Liver (tissue), 9 donors: Measurements from ENCODE around the gene GAS2. TPM values are rescaled to one million over a fixed set of nuclear protein-coding genes. Genes with fewer than 3 reads are reported as not detected.

Experiments
- DNase-seq: peaks from one replicate; pipeline ENCODE4 v3.0.0-alpha.2; 2017; ENCODE audit warnings: low spot score
- H3K27ac ChIP-seq, 2 donors: one replicate each; pipeline ENCODE4 v1.7.0; 2013; ENCODE audit warnings: inconsistent platforms in 2 of 2, low read length in 2 of 2, control low read depth in 1 of 2, low read depth in 1 of 2, mild to moderate bottlenecking in 1 of 2
- H3K27me3 ChIP-seq, 4 donors: one replicate each; pipeline versions ENCODE4 v1.6.1 to v1.7.0; 2013; ENCODE audit warnings: low read length in 3 of 4, inconsistent platforms in 1 of 4, mild to moderate bottlenecking in 1 of 4, moderate library complexity in 1 of 4; ENCODE audit not compliant: control insufficient read depth in 4 of 4, insufficient read depth in 4 of 4
- H3K36me3 ChIP-seq, 4 donors: one replicate each; pipeline versions ENCODE4 v1.6.1 to v1.7.0; 2013; ENCODE audit warnings: low read length in 3 of 4, mild to moderate bottlenecking in 3 of 4, low read depth in 1 of 4, moderate library complexity in 1 of 4; ENCODE audit not compliant: control insufficient read depth in 4 of 4, insufficient read depth in 3 of 4
- H3K4me1 ChIP-seq, 4 donors: one replicate each; pipeline versions ENCODE4 v1.6.1 to v1.7.0; 2013; ENCODE audit warnings: low read length in 3 of 4, mild to moderate bottlenecking in 3 of 4, moderate library complexity in 1 of 4; ENCODE audit not compliant: control insufficient read depth in 4 of 4, insufficient read depth in 4 of 4
- H3K4me3 ChIP-seq, 3 donors: one replicate each; pipeline versions ENCODE4 v1.6.1 to v1.7.0; 2013; ENCODE audit warnings: low read length in 3 of 3, control low read depth in 1 of 3, low read depth in 1 of 3, mild to moderate bottlenecking in 1 of 3
- H3K9ac ChIP-seq, 2 donors: one replicate each; pipeline ENCODE4 v1.7.0; 2013; ENCODE audit warnings: low read length in 2 of 2, mild to moderate bottlenecking in 2 of 2, moderate library complexity in 2 of 2, control low read depth in 1 of 2, low read depth in 1 of 2
- H3K9me3 ChIP-seq, 4 donors: one replicate each; pipeline versions ENCODE4 v1.6.1 to v1.7.0; 2013; ENCODE audit warnings: low read length in 3 of 4; ENCODE audit not compliant: control insufficient read depth in 4 of 4
- EGR1 ChIP-seq, 2 donors: IDR thresholded peaks; 2 replicates each; pipeline ENCODE4 v1.6.1; 2016 to 2018; ENCODE audit warnings: antibody characterized with exemption in 2 of 2, low read depth in 2 of 2
- FOXA1 ChIP-seq: IDR thresholded peaks from 2 replicates; pipeline ENCODE4 v1.6.1; 2016; ENCODE audit warnings: antibody characterized with exemption
- FOXA2 ChIP-seq: IDR thresholded peaks from 2 replicates; pipeline ENCODE4 v1.6.1; 2016; ENCODE audit warnings: antibody characterized with exemption
- HNF4A ChIP-seq, 2 donors: conservative IDR thresholded peaks; 2 replicates each; pipeline ENCODE4 v1.6.1; 2016; ENCODE audit warnings: antibody characterized with exemption in 2 of 2, mild to moderate bottlenecking in 2 of 2
- HNF4G ChIP-seq: IDR thresholded peaks from 2 replicates; pipeline ENCODE4 v1.6.1; 2016; ENCODE audit warnings: antibody characterized with exemption
- JUND ChIP-seq, 2 donors: IDR thresholded peaks; 2 replicates each; pipeline ENCODE4 v1.6.1; 2016; ENCODE audit warnings: antibody characterized with exemption in 2 of 2
- RAD21 ChIP-seq, 2 donors: IDR thresholded peaks; 2 replicates each; pipeline ENCODE4 v1.6.1; 2016; ENCODE audit warnings: antibody characterized with exemption in 2 of 2, mild to moderate bottlenecking in 2 of 2
- RXRA ChIP-seq, 2 donors: IDR thresholded peaks; 2 replicates each; pipeline ENCODE4 v1.6.1; 2017 to 2018; ENCODE audit warnings: antibody characterized with exemption in 2 of 2, mild to moderate bottlenecking in 1 of 2
- SP1 ChIP-seq: IDR thresholded peaks from 2 replicates; pipeline ENCODE4 v1.6.1; 2018; ENCODE audit warnings: antibody characterized with exemption, mild to moderate bottlenecking
- YY1 ChIP-seq: IDR thresholded peaks from 2 replicates; pipeline ENCODE4 v1.6.1; 2016; ENCODE audit warnings: antibody characterized with exemption, mild to moderate bottlenecking
- WGBS: extraction: QIAGEN DNeasy Blood & Tissue Kit; methylation state at CpG from one replicate; pipeline ENCODE4 v1.1.7; 2013; 5-methylcytosine and 5-hydroxymethylcytosine counted together
- polyA plus RNA-seq, 2 donors: library from polyadenylated mRNA; stranded (reverse) in 1 of 2; unstranded in 1 of 2; fragments of 200-250 nt in 1 of 2; fragments of >200 nt in 1 of 2; fragmentation: Nextera tagmentation in 1 of 2; extraction: Ambion mirVana in 1 of 2; gene quantifications; one replicate each; pipeline versions ENCODE4 v1.2.1 to v1.2.3, GENCODE V29; 2013 to 2015
- total RNA-seq, 2 donors: library from RNA; depleted of rRNA; stranded (reverse); fragments of >200 nt; gene quantifications; one replicate each; pipeline ENCODE4 v1.2.3, GENCODE V29; 2014
- TF ChIP-seq, protein P1 (sequence below): fragments of 150-350 bp; IDR thresholded peaks from 2 replicates; pipeline ENCODE4 v1.5.1; 2017; ENCODE audit warnings: improper control_type of control experiment, low read depth, low read length; ENCODE audit not compliant: missing input control
- TF ChIP-seq, protein P2 (sequence below): IDR thresholded peaks from 2 replicates; pipeline ENCODE4 v1.6.1; 2016; ENCODE audit warnings: antibody characterized with exemption
- TF ChIP-seq, protein P3 (sequence below): IDR thresholded peaks from 2 replicates; pipeline ENCODE4 v1.6.1; 2016; ENCODE audit warnings: antibody characterized with exemption, mild to moderate bottlenecking
- donor health status: healthy.
- donor health status: healthy.
- donor health status: healthy.
- donor health status: healthy.
- donor health status: healthy.

Gene GAS2
- total and polyA plus RNA-seq, 4 donors: 13.4 to 75.6 (median 42.3) TPM

DNA sequence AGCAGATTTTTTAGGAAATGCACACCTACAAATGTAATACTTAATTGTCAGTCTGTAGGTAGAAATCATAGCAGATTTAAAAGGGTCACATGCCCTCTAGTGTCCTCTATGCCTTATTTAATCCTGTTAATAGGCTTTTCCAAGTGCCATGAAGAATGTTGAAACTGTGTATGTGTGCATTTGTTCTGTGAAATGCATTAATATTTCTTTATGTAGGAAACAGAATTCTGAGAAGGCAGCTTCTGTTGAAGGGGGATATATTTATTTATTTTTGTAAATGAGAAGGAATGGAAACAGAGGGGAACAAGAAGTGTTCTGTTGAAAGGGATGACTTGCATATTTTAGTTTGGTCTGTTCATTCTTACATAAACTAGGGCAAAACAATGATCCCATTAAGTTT is 112.2 kb downstream of the GAS2 start:
- Histone ChIP-seq H3K4me1 (peaks cover 3 to 13% (median 5%) of the 10 kb centered on the region in 4 donors), H3K9me3 (no peaks in the 10 kb centered on the region), H3K27me3 (no peaks in the 10 kb centered on the region), H3K36me3 (no peaks in the 10 kb centered on the region), H3K9ac (no peak overlapping the region), H3K27ac (no peak overlapping the region), H3K4me3 (no peak overlapping the region)
- TF ChIP-seq, protein P1, sequence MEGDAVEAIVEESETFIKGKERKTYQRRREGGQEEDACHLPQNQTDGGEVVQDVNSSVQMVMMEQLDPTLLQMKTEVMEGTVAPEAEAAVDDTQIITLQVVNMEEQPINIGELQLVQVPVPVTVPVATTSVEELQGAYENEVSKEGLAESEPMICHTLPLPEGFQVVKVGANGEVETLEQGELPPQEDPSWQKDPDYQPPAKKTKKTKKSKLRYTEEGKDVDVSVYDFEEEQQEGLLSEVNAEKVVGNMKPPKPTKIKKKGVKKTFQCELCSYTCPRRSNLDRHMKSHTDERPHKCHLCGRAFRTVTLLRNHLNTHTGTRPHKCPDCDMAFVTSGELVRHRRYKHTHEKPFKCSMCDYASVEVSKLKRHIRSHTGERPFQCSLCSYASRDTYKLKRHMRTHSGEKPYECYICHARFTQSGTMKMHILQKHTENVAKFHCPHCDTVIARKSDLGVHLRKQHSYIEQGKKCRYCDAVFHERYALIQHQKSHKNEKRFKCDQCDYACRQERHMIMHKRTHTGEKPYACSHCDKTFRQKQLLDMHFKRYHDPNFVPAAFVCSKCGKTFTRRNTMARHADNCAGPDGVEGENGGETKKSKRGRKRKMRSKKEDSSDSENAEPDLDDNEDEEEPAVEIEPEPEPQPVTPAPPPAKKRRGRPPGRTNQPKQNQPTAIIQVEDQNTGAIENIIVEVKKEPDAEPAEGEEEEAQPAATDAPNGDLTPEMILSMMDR: peak; percentile 8
- no peak for TF ChIP-seq HNF4G
- TF ChIP-seq FOXA1: no peak
- peak; percentile 55 for TF ChIP-seq RAD21 (IDR thresholded peaks at IDR 0.05)
- no peak for DNase-seq

DNA sequence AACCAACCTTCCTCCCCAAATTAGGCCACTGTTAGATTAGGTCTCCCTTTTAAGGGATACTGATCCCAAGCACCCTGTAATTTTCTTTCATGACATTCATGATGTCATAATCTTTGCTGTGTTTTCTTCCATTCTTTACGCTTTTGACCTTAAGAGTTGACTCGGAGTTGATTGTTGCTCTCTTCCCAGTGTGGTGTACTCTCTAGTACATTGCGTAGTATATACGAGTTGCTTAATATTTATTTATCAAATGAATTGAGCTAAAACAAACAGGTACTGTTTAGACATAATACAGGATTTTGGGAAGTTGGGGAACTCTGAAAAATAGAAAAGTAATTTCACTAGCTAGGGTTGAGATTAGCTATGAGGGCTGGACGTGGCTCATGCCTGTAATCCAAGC is 113.4 kb downstream of the GAS2 start:
- H3K9ac ChIP-seq: no peak overlapping the region
- whole genome bisulfite sequencing: 49% methylated on average over 5 of the region's 5 CpGs
- peak overlapping the region in 1 of 2 donors; percentile 3 for H3K27ac ChIP-seq
- DNase-seq: no peak
- peaks cover 3 to 6% (median 3%) of the 10 kb centered on the region in 4 donors for H3K4me1 ChIP-seq
- peak in 1 of 2 donors; percentile 30 for TF ChIP-seq HNF4A (conservative IDR thresholded peaks at IDR 0.05)
- peak; percentile 27 for TF ChIP-seq FOXA2
- TF ChIP-seq YY1: peak; percentile 28
- TF ChIP-seq, protein P1: no peak
- TF ChIP-seq RXRA (IDR thresholded peaks at IDR 0.05): peak in 1 of 2 donors; percentile 48
- H3K9me3 ChIP-seq: no peaks in the 10 kb centered on the region
- no peaks in the 10 kb centered on the region for H3K27me3 ChIP-seq
- no peak overlapping the region for H3K4me3 ChIP-seq
- H3K36me3 ChIP-seq: no peaks in the 10 kb centered on the region

DNA sequence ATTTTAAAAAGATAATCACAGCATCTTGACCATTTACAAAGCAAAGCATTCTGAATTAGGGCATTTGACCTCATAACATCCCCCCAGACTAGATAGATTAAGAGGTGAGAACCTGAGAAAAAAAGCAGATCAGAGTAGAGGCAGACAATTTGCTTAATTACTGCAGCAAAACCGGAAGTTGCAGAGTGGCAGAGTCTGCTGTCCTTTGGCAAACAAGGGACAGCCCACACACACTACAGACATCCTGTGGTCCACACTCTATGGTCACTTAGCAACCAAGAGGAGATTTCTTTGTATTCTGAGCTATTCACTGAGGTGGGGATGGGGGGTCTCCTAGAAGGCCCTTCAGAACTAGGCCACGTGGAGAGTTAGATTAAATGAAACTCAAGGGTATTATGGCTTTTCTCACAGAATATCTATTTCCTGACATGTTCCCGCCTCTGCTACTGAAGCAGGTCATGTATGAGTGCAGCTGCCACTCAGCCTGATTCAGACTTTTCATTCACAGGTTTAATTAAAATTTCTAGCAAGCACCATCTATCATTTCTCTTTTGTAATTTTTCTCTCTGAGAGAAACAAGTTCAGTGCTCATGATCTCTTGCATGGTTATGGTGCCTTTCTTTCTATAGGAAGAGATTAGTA is 114.7 kb downstream of the GAS2 start:
- WGBS: 64% methylated on average over 3 of the region's 3 CpGs
- no peak overlapping the region for H3K9ac ChIP-seq
- H3K36me3 ChIP-seq: no peaks in the 10 kb centered on the region
- no peak for DNase-seq
- H3K27ac ChIP-seq: no peak overlapping the region
- no peaks in the 10 kb centered on the region for H3K9me3 ChIP-seq
- H3K27me3 ChIP-seq: no peaks in the 10 kb centered on the region
- TF ChIP-seq, protein P2, sequence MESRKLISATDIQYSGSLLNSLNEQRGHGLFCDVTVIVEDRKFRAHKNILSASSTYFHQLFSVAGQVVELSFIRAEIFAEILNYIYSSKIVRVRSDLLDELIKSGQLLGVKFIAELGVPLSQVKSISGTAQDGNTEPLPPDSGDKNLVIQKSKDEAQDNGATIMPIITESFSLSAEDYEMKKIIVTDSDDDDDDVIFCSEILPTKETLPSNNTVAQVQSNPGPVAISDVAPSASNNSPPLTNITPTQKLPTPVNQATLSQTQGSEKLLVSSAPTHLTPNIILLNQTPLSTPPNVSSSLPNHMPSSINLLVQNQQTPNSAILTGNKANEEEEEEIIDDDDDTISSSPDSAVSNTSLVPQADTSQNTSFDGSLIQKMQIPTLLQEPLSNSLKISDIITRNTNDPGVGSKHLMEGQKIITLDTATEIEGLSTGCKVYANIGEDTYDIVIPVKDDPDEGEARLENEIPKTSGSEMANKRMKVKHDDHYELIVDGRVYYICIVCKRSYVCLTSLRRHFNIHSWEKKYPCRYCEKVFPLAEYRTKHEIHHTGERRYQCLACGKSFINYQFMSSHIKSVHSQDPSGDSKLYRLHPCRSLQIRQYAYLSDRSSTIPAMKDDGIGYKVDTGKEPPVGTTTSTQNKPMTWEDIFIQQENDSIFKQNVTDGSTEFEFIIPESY: no peak
- no peak for TF ChIP-seq HNF4A (conservative IDR thresholded peaks at IDR 0.05)
- no peak for TF ChIP-seq EGR1 (IDR thresholded peaks at IDR 0.05; ENCODE audit: low read depth in 2 of 2)
- TF ChIP-seq JUND (IDR thresholded peaks at IDR 0.05): no peak
- no peak for TF ChIP-seq YY1
- no peak for TF ChIP-seq HNF4G
- TF ChIP-seq, protein P3, sequence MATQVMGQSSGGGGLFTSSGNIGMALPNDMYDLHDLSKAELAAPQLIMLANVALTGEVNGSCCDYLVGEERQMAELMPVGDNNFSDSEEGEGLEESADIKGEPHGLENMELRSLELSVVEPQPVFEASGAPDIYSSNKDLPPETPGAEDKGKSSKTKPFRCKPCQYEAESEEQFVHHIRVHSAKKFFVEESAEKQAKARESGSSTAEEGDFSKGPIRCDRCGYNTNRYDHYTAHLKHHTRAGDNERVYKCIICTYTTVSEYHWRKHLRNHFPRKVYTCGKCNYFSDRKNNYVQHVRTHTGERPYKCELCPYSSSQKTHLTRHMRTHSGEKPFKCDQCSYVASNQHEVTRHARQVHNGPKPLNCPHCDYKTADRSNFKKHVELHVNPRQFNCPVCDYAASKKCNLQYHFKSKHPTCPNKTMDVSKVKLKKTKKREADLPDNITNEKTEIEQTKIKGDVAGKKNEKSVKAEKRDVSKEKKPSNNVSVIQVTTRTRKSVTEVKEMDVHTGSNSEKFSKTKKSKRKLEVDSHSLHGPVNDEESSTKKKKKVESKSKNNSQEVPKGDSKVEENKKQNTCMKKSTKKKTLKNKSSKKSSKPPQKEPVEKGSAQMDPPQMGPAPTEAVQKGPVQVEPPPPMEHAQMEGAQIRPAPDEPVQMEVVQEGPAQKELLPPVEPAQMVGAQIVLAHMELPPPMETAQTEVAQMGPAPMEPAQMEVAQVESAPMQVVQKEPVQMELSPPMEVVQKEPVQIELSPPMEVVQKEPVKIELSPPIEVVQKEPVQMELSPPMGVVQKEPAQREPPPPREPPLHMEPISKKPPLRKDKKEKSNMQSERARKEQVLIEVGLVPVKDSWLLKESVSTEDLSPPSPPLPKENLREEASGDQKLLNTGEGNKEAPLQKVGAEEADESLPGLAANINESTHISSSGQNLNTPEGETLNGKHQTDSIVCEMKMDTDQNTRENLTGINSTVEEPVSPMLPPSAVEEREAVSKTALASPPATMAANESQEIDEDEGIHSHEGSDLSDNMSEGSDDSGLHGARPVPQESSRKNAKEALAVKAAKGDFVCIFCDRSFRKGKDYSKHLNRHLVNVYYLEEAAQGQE: no peak
- TF ChIP-seq FOXA1: no peak
- no peak for TF ChIP-seq RXRA (IDR thresholded peaks at IDR 0.05)
- TF ChIP-seq FOXA2: no peak
- no peak for TF ChIP-seq SP1
- H3K4me1 ChIP-seq: peaks cover 0 to 3% (median 0%) of the 10 kb centered on the region in 4 donors
- H3K4me3 ChIP-seq: no peak overlapping the region
